ENCODE data around the gene THRB.

THRB gene

GRCh38 chr3:24375947-24376384 is 118.7 kb downstream of the THRB start:
- no peak for DNase-seq (ENCODE audit: low spot score)

- DNase-seq (ENCODE audit: low spot score): no peak
These were observed 119.8 kb downstream of the THRB start for GRCh38 chr3:24374801-24375200.

- DNase-seq (ENCODE audit: low spot score): no peak
These were observed 121.3 kb downstream of the THRB start for GRCh38 chr3:24373198-24373959.

GRCh38 chr3:24372559-24373197 is 122.0 kb downstream of the THRB start:
- no peak for DNase-seq (ENCODE audit: low spot score)

- DNase-seq (ENCODE audit: low spot score): no peak
These were observed 124.1 kb downstream of the THRB start for GRCh38 chr3:24370352-24371090.

- no peak for DNase-seq (ENCODE audit: low spot score)
These were observed 126.0 kb downstream of the THRB start for GRCh38 chr3:24368605-24369004.

- no peak for DNase-seq (ENCODE audit: low spot score)
These were observed 126.9 kb downstream of the THRB start for GRCh38 chr3:24367664-24368264.

- no peak for DNase-seq (ENCODE audit: low spot score)
These were observed 127.4 kb downstream of the THRB start for GRCh38 chr3:24367216-24367615.

GRCh38 chr3:24365168-24365567 is 129.5 kb downstream of the THRB start:
- DNase-seq (ENCODE audit: low spot score): peak; percentile 70

- DNase-seq (ENCODE audit: low spot score): no peak
These were observed 130.3 kb downstream of the THRB start for GRCh38 chr3:24364359-24364758.

- no peak for DNase-seq (ENCODE audit: low spot score)
These were observed 131.4 kb downstream of the THRB start for GRCh38 chr3:24363242-24363641.

GRCh38 chr3:24361623-24362022 is 133.0 kb downstream of the THRB start:
- no peak for DNase-seq (ENCODE audit: low spot score)

GRCh38 chr3:24360957-24361356 is 133.7 kb downstream of the THRB start:
- no peak for DNase-seq (ENCODE audit: low spot score)

- no peak for DNase-seq (ENCODE audit: low spot score)
These were observed 134.8 kb downstream of the THRB start for GRCh38 chr3:24359645-24360462.

GRCh38 chr3:24359102-24359501 is 135.5 kb downstream of the THRB start:
- DNase-seq (ENCODE audit: low spot score): no peak

- no peak for DNase-seq (ENCODE audit: low spot score)
These were observed 137.0 kb downstream of the THRB start for GRCh38 chr3:24357635-24358034.

- DNase-seq (ENCODE audit: low spot score): no peak
These were observed 138.8 kb downstream of the THRB start for GRCh38 chr3:24355806-24356205.

- no peak for DNase-seq (ENCODE audit: low spot score)
These were observed 140.4 kb downstream of the THRB start for GRCh38 chr3:24354230-24354629.

- no peak for DNase-seq (ENCODE audit: low spot score)
These were observed 141.6 kb downstream of the THRB start for GRCh38 chr3:24352893-24353553.

- no peak for DNase-seq (ENCODE audit: low spot score)
These were observed 142.7 kb downstream of the THRB start for GRCh38 chr3:24351779-24352469.

All from RKO (cell line).